ENCODE data around the gene CALHM4. TPM values are rescaled to one million over a fixed set of nuclear protein-coding genes. Genes with fewer than 3 reads are reported as not detected.
A peak's percentile ranks its signal among the peaks of the same experiment; 100 is the strongest.

CALHM4 gene
- total and polyA plus RNA-seq, 2 donors: 0.14 TPM; not detected in 1

GRCh38 chr6:116533233-116533957 lies 20.2 kb upstream of the CALHM4 start:
- DNase-seq (ENCODE audit: low read depth in 6 of 9, low spot score in 9 of 9): no peak
- H3K4me3 ChIP-seq (ENCODE audit: low read length in 2 of 2): no peak overlapping the region
- WGBS: 94% methylated on average over 9 of the region's 9 CpGs
- no peaks in the 10 kb centered on the region for H3K36me3 ChIP-seq (ENCODE audit: control insufficient read depth in 2 of 2, insufficient read depth in 2 of 2, low read length in 1 of 2)
- H3K4me1 ChIP-seq (ENCODE audit: control insufficient read depth in 2 of 2, insufficient read depth in 2 of 2, low read length in 2 of 2): no peaks in the 10 kb centered on the region
- H3K27ac ChIP-seq (ENCODE audit: low read depth in 1 of 2, low read length in 1 of 2): no peak overlapping the region
- H3K9me3 ChIP-seq (ENCODE audit: control insufficient read depth in 2 of 2, insufficient read depth in 1 of 2, low read length in 1 of 2): no peaks in the 10 kb centered on the region
- H3K27me3 ChIP-seq (ENCODE audit: control insufficient read depth in 2 of 2, insufficient read depth in 1 of 2, low read length in 1 of 2): no peaks in the 10 kb centered on the region

- DNase-seq (ENCODE audit: low read depth in 6 of 9, low spot score in 9 of 9): no peak
Measured at GRCh38 chr6:116535109-116535508, 18.4 kb upstream of the CALHM4 start.

GRCh38 chr6:116536216-116536621 lies 17.3 kb upstream of the CALHM4 start:
- no peaks in the 10 kb centered on the region for H3K9me3 ChIP-seq (ENCODE audit: control insufficient read depth in 2 of 2, insufficient read depth in 1 of 2, low read length in 1 of 2)
- peak; percentile 13 to 71 (median 47) for DNase-seq (ENCODE audit: low read depth in 6 of 9, low spot score in 9 of 9)
- no peak overlapping the region for H3K27ac ChIP-seq (ENCODE audit: low read depth in 1 of 2, low read length in 1 of 2)
- H3K4me3 ChIP-seq (ENCODE audit: low read length in 2 of 2): no peak overlapping the region
- no peaks in the 10 kb centered on the region for H3K27me3 ChIP-seq (ENCODE audit: control insufficient read depth in 2 of 2, insufficient read depth in 1 of 2, low read length in 1 of 2)
- WGBS: 15% methylated on average over 4 of the region's 4 CpGs
- no peaks in the 10 kb centered on the region for H3K4me1 ChIP-seq (ENCODE audit: control insufficient read depth in 2 of 2, insufficient read depth in 2 of 2, low read length in 2 of 2)
- H3K36me3 ChIP-seq (ENCODE audit: control insufficient read depth in 2 of 2, insufficient read depth in 2 of 2, low read length in 1 of 2): no peaks in the 10 kb centered on the region

More at GRCh38 chr6:116535109-116535508, 18.4 kb upstream of the CALHM4 start:
- no peaks in the 10 kb centered on the region for H3K4me1 ChIP-seq (ENCODE audit: control insufficient read depth in 2 of 2, insufficient read depth in 2 of 2, low read length in 2 of 2)
- no peaks in the 10 kb centered on the region for H3K27me3 ChIP-seq (ENCODE audit: control insufficient read depth in 2 of 2, insufficient read depth in 1 of 2, low read length in 1 of 2)
- H3K4me3 ChIP-seq (ENCODE audit: low read length in 2 of 2): no peak overlapping the region
- H3K27ac ChIP-seq (ENCODE audit: low read depth in 1 of 2, low read length in 1 of 2): no peak overlapping the region
- no peaks in the 10 kb centered on the region for H3K9me3 ChIP-seq (ENCODE audit: control insufficient read depth in 2 of 2, insufficient read depth in 1 of 2, low read length in 1 of 2)
- no peaks in the 10 kb centered on the region for H3K36me3 ChIP-seq (ENCODE audit: control insufficient read depth in 2 of 2, insufficient read depth in 2 of 2, low read length in 1 of 2)

- no peak for DNase-seq (ENCODE audit: low read depth in 6 of 9, low spot score in 9 of 9)
- no peaks in the 10 kb centered on the region for H3K27me3 ChIP-seq (ENCODE audit: control insufficient read depth in 2 of 2, insufficient read depth in 1 of 2, low read length in 1 of 2)
- no peaks in the 10 kb centered on the region for H3K4me1 ChIP-seq (ENCODE audit: control insufficient read depth in 2 of 2, insufficient read depth in 2 of 2, low read length in 2 of 2)
- no peaks in the 10 kb centered on the region for H3K36me3 ChIP-seq (ENCODE audit: control insufficient read depth in 2 of 2, insufficient read depth in 2 of 2, low read length in 1 of 2)
- H3K4me3 ChIP-seq (ENCODE audit: low read length in 2 of 2): no peak overlapping the region
- H3K9me3 ChIP-seq (ENCODE audit: control insufficient read depth in 2 of 2, insufficient read depth in 1 of 2, low read length in 1 of 2): no peaks in the 10 kb centered on the region
- no peak overlapping the region for H3K27ac ChIP-seq (ENCODE audit: low read depth in 1 of 2, low read length in 1 of 2)
Measured at GRCh38 chr6:116542426-116542825, 11.1 kb upstream of the CALHM4 start.

GRCh38 chr6:116543149-116543548 lies 10.4 kb upstream of the CALHM4 start:
- no peak for DNase-seq (ENCODE audit: low read depth in 6 of 9, low spot score in 9 of 9)
- H3K27me3 ChIP-seq (ENCODE audit: control insufficient read depth in 2 of 2, insufficient read depth in 1 of 2, low read length in 1 of 2): no peaks in the 10 kb centered on the region
- H3K9me3 ChIP-seq (ENCODE audit: control insufficient read depth in 2 of 2, insufficient read depth in 1 of 2, low read length in 1 of 2): no peaks in the 10 kb centered on the region
- no peak overlapping the region for H3K4me3 ChIP-seq (ENCODE audit: low read length in 2 of 2)
- no peaks in the 10 kb centered on the region for H3K4me1 ChIP-seq (ENCODE audit: control insufficient read depth in 2 of 2, insufficient read depth in 2 of 2, low read length in 2 of 2)
- H3K27ac ChIP-seq (ENCODE audit: low read depth in 1 of 2, low read length in 1 of 2): no peak overlapping the region
- no peaks in the 10 kb centered on the region for H3K36me3 ChIP-seq (ENCODE audit: control insufficient read depth in 2 of 2, insufficient read depth in 2 of 2, low read length in 1 of 2)

- no peak within 1 kb of the TSS for H3K4me3 ChIP-seq (ENCODE audit: low read length in 2 of 2)
- no peaks in the 10 kb centered on the region for H3K36me3 ChIP-seq (ENCODE audit: control insufficient read depth in 2 of 2, insufficient read depth in 2 of 2, low read length in 1 of 2)
- no peak within 1 kb of the TSS for H3K27ac ChIP-seq (ENCODE audit: low read depth in 1 of 2, low read length in 1 of 2)
- H3K4me1 ChIP-seq (ENCODE audit: control insufficient read depth in 2 of 2, insufficient read depth in 2 of 2, low read length in 2 of 2): no peaks in the 10 kb centered on the region
- DNase-seq (ENCODE audit: low read depth in 6 of 9, low spot score in 9 of 9): no peak
- WGBS: 88% methylated on average over 4 of the region's 4 CpGs
- no peaks in the 10 kb centered on the region for H3K9me3 ChIP-seq (ENCODE audit: control insufficient read depth in 2 of 2, insufficient read depth in 1 of 2, low read length in 1 of 2)
- no peaks in the 10 kb centered on the region for H3K27me3 ChIP-seq (ENCODE audit: control insufficient read depth in 2 of 2, insufficient read depth in 1 of 2, low read length in 1 of 2)
Measured at GRCh38 chr6:116545651-116546050, 7.9 kb upstream of the CALHM4 start, which contains the start of gene TRAPPC3L. Gene TRAPPC3L, minus strand, starts transcription at chr6:116545684. Its CDS starts 170 bp downstream, at chr6:116545514.

- Histone ChIP-seq H3K9me3 (ENCODE audit: control insufficient read depth in 2 of 2, insufficient read depth in 1 of 2, low read length in 1 of 2) (no peaks in the 10 kb centered on the region), H3K4me3 (ENCODE audit: low read length in 2 of 2) (no peak overlapping the region), H3K27me3 (ENCODE audit: control insufficient read depth in 2 of 2, insufficient read depth in 1 of 2, low read length in 1 of 2) (no peaks in the 10 kb centered on the region), H3K36me3 (ENCODE audit: control insufficient read depth in 2 of 2, insufficient read depth in 2 of 2, low read length in 1 of 2) (no peaks in the 10 kb centered on the region), H3K27ac (ENCODE audit: low read depth in 1 of 2, low read length in 1 of 2) (no peak overlapping the region), H3K4me1 (ENCODE audit: control insufficient read depth in 2 of 2, insufficient read depth in 2 of 2, low read length in 2 of 2) (no peaks in the 10 kb centered on the region)
- no peak for DNase-seq (ENCODE audit: low read depth in 6 of 9, low spot score in 9 of 9)
- WGBS: 95% methylated on average over 6 of the region's 6 CpGs
Measured at GRCh38 chr6:116547358-116547757, 6.2 kb upstream of the CALHM4 start.

GRCh38 chr6:116550796-116551195 lies 2.8 kb upstream of the CALHM4 start:
- no peaks in the 10 kb centered on the region for H3K9me3 ChIP-seq (ENCODE audit: control insufficient read depth in 2 of 2, insufficient read depth in 1 of 2, low read length in 1 of 2)
- 93% methylated on average over 4 of the region's 4 CpGs for WGBS
- H3K27me3 ChIP-seq (ENCODE audit: control insufficient read depth in 2 of 2, insufficient read depth in 1 of 2, low read length in 1 of 2): no peaks in the 10 kb centered on the region
- no peak overlapping the region for H3K27ac ChIP-seq (ENCODE audit: low read depth in 1 of 2, low read length in 1 of 2)
- no peak for DNase-seq (ENCODE audit: low read depth in 6 of 9, low spot score in 9 of 9)
- no peak overlapping the region for H3K4me3 ChIP-seq (ENCODE audit: low read length in 2 of 2)
- H3K36me3 ChIP-seq (ENCODE audit: control insufficient read depth in 2 of 2, insufficient read depth in 2 of 2, low read length in 1 of 2): no peaks in the 10 kb centered on the region
- no peaks in the 10 kb centered on the region for H3K4me1 ChIP-seq (ENCODE audit: control insufficient read depth in 2 of 2, insufficient read depth in 2 of 2, low read length in 2 of 2)

GRCh38 chr6:116556065-116556464 lies 2.5 kb downstream of the CALHM4 start:
- H3K4me3 ChIP-seq (ENCODE audit: low read length in 2 of 2): no peak overlapping the region

More at GRCh38 chr6:116556065-116556464, 2.5 kb downstream of the CALHM4 start:
- Histone ChIP-seq H3K36me3 (ENCODE audit: control insufficient read depth in 2 of 2, insufficient read depth in 2 of 2, low read length in 1 of 2) (no peaks in the 10 kb centered on the region), H3K27ac (ENCODE audit: low read depth in 1 of 2, low read length in 1 of 2) (no peak overlapping the region), H3K4me1 (ENCODE audit: control insufficient read depth in 2 of 2, insufficient read depth in 2 of 2, low read length in 2 of 2) (no peaks in the 10 kb centered on the region), H3K27me3 (ENCODE audit: control insufficient read depth in 2 of 2, insufficient read depth in 1 of 2, low read length in 1 of 2) (no peaks in the 10 kb centered on the region), H3K9me3 (ENCODE audit: control insufficient read depth in 2 of 2, insufficient read depth in 1 of 2, low read length in 1 of 2) (no peaks in the 10 kb centered on the region)
- 97% methylated on average over 1 of the region's 1 CpG for WGBS
- DNase-seq (ENCODE audit: low read depth in 6 of 9, low spot score in 9 of 9): no peak
